NB4 (cell line): ENCODE data around the gene PRR15.

Experiments
- CTCF ChIP-seq: IDR thresholded peaks from one replicate; pipeline ENCODE4 v1.5.1; 2012; ENCODE audit warnings: low read depth, low read length
- POLR2A ChIP-seq: IDR thresholded peaks from 2 replicates; pipeline ENCODE4 v1.6.1; 2011; ENCODE audit warnings: mild to moderate bottlenecking; ENCODE audit not compliant: insufficient read length; ENCODE audit errors: extremely low read depth

GRCh38 chr7:29567174-29567573 is 3.5 kb downstream of the PRR15 start:
- TF ChIP-seq CTCF (no peak), POLR2A (no peak)
